H1 (cell line): ENCODE measurements around the gene MYOM1. TPM values are rescaled to one million over a fixed set of nuclear protein-coding genes. Genes with fewer than 3 reads are reported as not detected.

Experiments used
- CTCF ChIA-PET: fragments of 300-600 bp; sonication (Branson Sonifier 250); formaldehyde crosslinking; loops from one replicate; lab custom pipeline; 2021; ENCODE audit not compliant: partially characterized antibody; lab: Charles Lee
- POLR2A ChIA-PET: fragments of 300-600 bp; sonication (Branson Sonifier 250); formaldehyde crosslinking; loops from one replicate; lab custom pipeline; 2021; ENCODE audit warnings: inconsistent platforms; ENCODE audit not compliant: partially characterized antibody; lab: Charles Lee
- DNase-seq, 2 experiments: peaks; one replicate each; pipeline versions ENCODE4 v3.0.0 to v3.0.0-alpha.2; 2010 to 2022; ENCODE audit warnings: low spot score in 2 of 2, low read depth in 1 of 2, mixed read lengths in 1 of 2
- FAIRE-seq: peaks from 2 replicates; lab custom pipeline; 2011; peaks lifted over from hg19 to GRCh38; lab: Jason Lieb, UNC
- H2AFZ ChIP-seq: 2 replicates; pipeline ENCODE4 v1.8.1; 2012; ENCODE audit warnings: low read length, inconsistent platforms
- H2AK5ac ChIP-seq: 2 replicates; pipeline ENCODE4 v1.6.1; 2013; ENCODE audit warnings: low read depth, low read length
- H2BK120ac ChIP-seq: replicated peaks from 2 replicates; pipeline ENCODE3; 2013; ENCODE audit warnings: low read depth, low read length, inconsistent platforms
- H2BK12ac ChIP-seq: 2 replicates; pipeline ENCODE4 v1.6.1; 2013; ENCODE audit warnings: low read depth, low read length
- H2BK15ac ChIP-seq: 2 replicates; pipeline ENCODE4 v1.6.1; 2013; ENCODE audit warnings: low read length
- H2BK20ac ChIP-seq: 2 replicates; pipeline ENCODE4 v1.6.1; 2013; ENCODE audit warnings: low read length
- H2BK5ac ChIP-seq: 2 replicates; pipeline ENCODE4 v1.6.1; 2013; ENCODE audit warnings: low read depth, low read length
- H3K14ac ChIP-seq: 2 replicates; pipeline ENCODE4 v1.6.1; 2013; ENCODE audit warnings: inconsistent platforms; ENCODE audit not compliant: insufficient read length
- H3K18ac ChIP-seq: 2 replicates; pipeline ENCODE4 v1.6.1; 2013; ENCODE audit warnings: low read length; ENCODE audit errors: extremely low read depth
- H3K23ac ChIP-seq: 2 replicates; pipeline ENCODE4 v1.6.1; 2013; ENCODE audit warnings: inconsistent platforms; ENCODE audit not compliant: insufficient read length
- H3K23me2 ChIP-seq: 2 replicates; pipeline ENCODE4 v1.6.1; 2013; ENCODE audit warnings: low read depth, low read length
- H3K27ac ChIP-seq: 2 replicates; pipeline ENCODE4 v1.6.1; 2011; ENCODE audit warnings: low read depth, low read length, inconsistent platforms
- H3K27me3 ChIP-seq, 4 experiments: replicated peaks in 1 of 4; 1 replicate in 1 of 4; 2 replicates in 3 of 4; pipeline versions ENCODE4 v1.6.1 to v1.8.1; 2011 to 2013; ENCODE audit warnings: low read length in 3 of 4, mild to moderate bottlenecking in 3 of 4, inconsistent platforms in 2 of 4, mixed read lengths in 2 of 4, moderate library complexity in 1 of 4; ENCODE audit not compliant: control insufficient read depth in 3 of 4, insufficient read depth in 3 of 4; ENCODE audit errors: extremely low read depth in 1 of 4
- H3K36me3 ChIP-seq, 4 experiments: 2 replicates each; pipeline versions ENCODE4 v1.6.1 to v1.8.1; 2011 to 2013; ENCODE audit warnings: mild to moderate bottlenecking in 4 of 4, low read length in 3 of 4, moderate library complexity in 2 of 4, control low read depth in 1 of 4, inconsistent platforms in 1 of 4; ENCODE audit not compliant: insufficient read depth in 4 of 4, control insufficient read depth in 2 of 4
- H3K4ac ChIP-seq: replicated peaks from 2 replicates; pipeline ENCODE3; 2013; ENCODE audit warnings: low read length, low read depth, mixed read lengths, inconsistent platforms; ENCODE audit not compliant: insufficient read length
- H3K4me1 ChIP-seq, 4 experiments: replicated peaks in 1 of 4; 1 replicate in 1 of 4; 2 replicates in 3 of 4; pipeline versions ENCODE4 v1.6.1 to v1.8.1; 2011 to 2013; ENCODE audit warnings: low read length in 3 of 4, inconsistent platforms in 2 of 4, mixed read lengths in 1 of 4; ENCODE audit not compliant: insufficient read depth in 4 of 4, control insufficient read depth in 3 of 4
- H3K4me2 ChIP-seq, 2 experiments: 2 replicates each; pipeline versions ENCODE4 v1.6.1 to v1.8.1; 2011 to 2013; ENCODE audit warnings: low read depth in 2 of 2, low read length in 2 of 2, control low read depth in 1 of 2, inconsistent platforms in 1 of 2, mild to moderate bottlenecking in 1 of 2; ENCODE audit not compliant: insufficient read depth in 1 of 2
- H3K4me3 ChIP-seq, 4 experiments: fragments of 200-600, 300-600 bp in 1 of 4; sonication (generic), shearing (Covaris generic), sonication (Bioruptor Twin) in 1 of 4; 2 replicates each; pipeline versions ENCODE4 v1.5.1 to v1.8.1; 2011 to 2016; ENCODE audit warnings: low read length in 4 of 4, low read depth in 3 of 4, control low read depth in 2 of 4, inconsistent platforms in 2 of 4, mild to moderate bottlenecking in 2 of 4, mixed read lengths in 1 of 4, moderate library complexity in 1 of 4; ENCODE audit not compliant: insufficient read depth in 2 of 4; ENCODE audit errors: extremely low read depth in 1 of 4
- H3K56ac ChIP-seq: replicated peaks from 2 replicates; pipeline ENCODE3; 2013; ENCODE audit warnings: low read depth, mild to moderate bottlenecking, mixed read lengths, low read length, inconsistent platforms; ENCODE audit not compliant: insufficient read length
- H3K79me1 ChIP-seq: 2 replicates; pipeline ENCODE4 v1.6.1; 2013; ENCODE audit warnings: low read depth, low read length, control low read depth
- H3K79me2 ChIP-seq, 2 experiments: 2 replicates each; pipeline versions ENCODE4 v1.6.1 to v1.8.1; 2012 to 2013; ENCODE audit warnings: low read length in 2 of 2, mild to moderate bottlenecking in 2 of 2, inconsistent platforms in 1 of 2; ENCODE audit not compliant: insufficient read depth in 2 of 2, control insufficient read depth in 1 of 2
- H3K9ac ChIP-seq, 4 experiments: replicated peaks in 1 of 4; 1 replicate in 1 of 4; 2 replicates in 3 of 4; pipeline versions ENCODE4 v1.6.1 to v1.8.1; 2011 to 2013; ENCODE audit warnings: low read depth in 3 of 4, low read length in 3 of 4, control low read depth in 2 of 4, mild to moderate bottlenecking in 2 of 4, moderate library complexity in 2 of 4, inconsistent platforms in 1 of 4; ENCODE audit errors: extremely low read depth in 1 of 4
- H3K9me3 ChIP-seq, 2 experiments: 2 replicates each; pipeline versions ENCODE4 v1.6.1 to v1.8.1; 2012 to 2013; ENCODE audit warnings: mild to moderate bottlenecking in 2 of 2, moderate library complexity in 2 of 2, control low read depth in 1 of 2, inconsistent platforms in 1 of 2, low read depth in 1 of 2, low read length in 1 of 2, mixed read lengths in 1 of 2; ENCODE audit not compliant: insufficient read depth in 2 of 2
- H4K20me1 ChIP-seq, 2 experiments: replicated peaks in 1 of 2; 2 replicates each; pipeline versions ENCODE3 to v1.8.1; 2011 to 2013; ENCODE audit warnings: inconsistent platforms in 2 of 2, low read length in 2 of 2, mild to moderate bottlenecking in 1 of 2; ENCODE audit not compliant: insufficient read depth in 2 of 2, control insufficient read depth in 1 of 2
- H4K5ac ChIP-seq: 2 replicates; pipeline ENCODE4 v1.6.1; 2013; ENCODE audit warnings: low read length, low read depth, mixed read lengths, inconsistent platforms; ENCODE audit not compliant: insufficient read length
- H4K8ac ChIP-seq: 2 replicates; pipeline ENCODE4 v1.8.0; 2013; ENCODE audit warnings: mild to moderate bottlenecking, moderate library complexity, low read length, inconsistent platforms; ENCODE audit not compliant: insufficient read depth; ENCODE audit errors: extremely low read depth
- H4K91ac ChIP-seq: replicated peaks from 2 replicates; pipeline ENCODE3; 2013; ENCODE audit warnings: low read length, mixed read lengths, inconsistent platforms; ENCODE audit not compliant: insufficient read length
- BCL11A ChIP-seq, 2 experiments: IDR thresholded peaks; one replicate each; pipeline ENCODE4 v1.6.1; 2011; ENCODE audit warnings: low read depth in 2 of 2, low read length in 2 of 2, mild to moderate bottlenecking in 2 of 2
- CBX5 ChIP-seq: fragments of 300-800, 300-1000 bp; sonication (generic); IDR thresholded peaks from 2 replicates; pipeline ENCODE4 v1.7.1; 2016; ENCODE audit warnings: antibody characterized with exemption, low read length, low read depth
- E2F6 ChIP-seq: IDR thresholded peaks from 2 replicates; pipeline ENCODE4 v1.6.1; 2012; ENCODE audit warnings: inconsistent platforms
- HDAC6 ChIP-seq: IDR thresholded peaks from one replicate; pipeline ENCODE4 v1.7.1; 2012; ENCODE audit warnings: low read depth, mild to moderate bottlenecking, inconsistent platforms, low read length, moderate library complexity
- PHF8 ChIP-seq: fragments of 200-600 bp; sonication (generic); conservative IDR thresholded peaks from 2 replicates; pipeline ENCODE4 v1.7.1; 2012; ENCODE audit warnings: low read depth, mild to moderate bottlenecking, inconsistent platforms, low read length, moderate library complexity
- POLR2AphosphoS5 ChIP-seq: IDR thresholded peaks from 2 replicates; pipeline ENCODE4 v1.6.1; 2011; ENCODE audit warnings: low read depth, low read length
- RXRA ChIP-seq: IDR thresholded peaks from 2 replicates; pipeline ENCODE4 v1.6.1; 2011; ENCODE audit warnings: low read depth, mild to moderate bottlenecking, low read length, moderate library complexity; ENCODE audit not compliant: insufficient read depth
- SIX5 ChIP-seq: IDR thresholded peaks from 2 replicates; pipeline ENCODE4 v1.6.1; 2011; ENCODE audit warnings: mild to moderate bottlenecking, low read depth, low read length
- WGBS, 2 experiments: shearing (Covaris generic) in 1 of 2; methylation state at CpG; one replicate each; pipeline versions ENCODE4 v1.1.6 to v1.1.7; 2013 to 2015; ENCODE audit warnings: low lambda C conversion rate in 2 of 2, mixed read lengths in 2 of 2, inconsistent platforms in 1 of 2, low coverage in 1 of 2, missing lambda C conversion rate in 1 of 2; ENCODE audit not compliant: insufficient replicate concordance in 2 of 2, insufficient coverage in 1 of 2, insufficient read length in 1 of 2; ENCODE audit errors: extremely low coverage in 1 of 2, missing lambda C conversion rate in 1 of 2; 5-methylcytosine and 5-hydroxymethylcytosine counted together
- polyA plus RNA-seq, 7 experiments: library from polyadenylated mRNA; depleted of rRNA in 3 of 7; stranded (reverse) in 5 of 7; unstranded in 2 of 7; fragments of >200 nt in 5 of 7; fragments of 200-250 nt in 2 of 7; gene quantifications; 1 replicate in 5 of 7; 2 replicates in 1 of 7; 4 replicates in 1 of 7; pipeline versions ENCODE4 v1.2.1 to v1.2.3, GENCODE V29; 2011 to 2013; ENCODE audit warnings: missing spikeins in 2 of 7, mixed read lengths in 2 of 7
- total RNA-seq: library from RNA; stranded (reverse); fragmentation: NEBNext Ultra II Directional; extraction: Animal tissue kit (Norgen Biotek cat#: 25700); gene quantifications from 2 replicates; pipeline ENCODE4 v1.2.1, GENCODE V29; 2021
- TF ChIP-seq, protein P1 (sequence below): IDR thresholded peaks from 2 replicates; pipeline ENCODE4 v1.6.1; 2011; ENCODE audit warnings: low read depth, mild to moderate bottlenecking, low read length; ENCODE audit not compliant: insufficient read depth

MYOM1 gene
- total and polyA plus RNA-seq, 2 of the 8 experiments (the other 6 are each of a cell fraction or from before 2014, with no cell fraction given) = 0.06 to 0.32 TPM

DNA sequence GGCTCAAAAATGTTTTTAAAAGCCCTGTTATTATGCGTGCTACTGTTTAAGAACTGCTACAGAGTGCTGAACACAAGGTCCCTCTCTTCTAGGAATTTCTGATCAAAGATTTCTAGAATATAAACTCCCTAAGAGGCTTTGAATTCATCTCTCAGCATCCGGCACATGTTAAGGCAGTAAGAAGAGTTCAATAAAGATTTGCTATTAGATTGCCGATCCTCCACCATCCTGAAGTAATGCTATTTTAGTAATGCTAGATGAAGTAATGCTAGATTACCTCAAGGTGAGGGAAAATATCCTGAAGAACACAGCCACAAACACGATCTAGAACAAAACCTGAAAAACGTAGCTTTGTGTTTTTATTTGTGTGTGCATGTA is 41.2 kb upstream of the MYOM1 start:
- Histone ChIP-seq H2BK5ac (0 out of 2 replicates have a peak overlapping the region, but pooled peaks have one; percentile 93), H3K23ac (no peak overlapping the region), H2BK12ac (peak overlapping the region; percentile 0; the same call in 1 of the 2 replicates), H2AK5ac (no peak overlapping the region), H3K4me3 (peak overlapping the region; percentile 84 to 99 (median 88)), H3K79me1 (peaks cover 6% of the 10 kb centered on the region), H3K56ac (peak overlapping the region; percentile 84), H4K8ac (no peak overlapping the region), H2BK120ac (no peak overlapping the region), H3K4me2 (peak overlapping the region; percentile 78 to 93), H3K23me2 (peaks cover 7% of the 10 kb centered on the region), H3K9ac (peak overlapping the region; percentile 45 to 99 (median 90)), H4K91ac (no peak overlapping the region), H3K27ac (peak overlapping the region; percentile 100), H3K18ac (no peak overlapping the region), H3K27me3 (no peaks in the 10 kb centered on the region), H4K5ac (peak overlapping the region; percentile 49), H3K14ac (peak overlapping the region; percentile 13), H2AFZ (peak overlapping the region; percentile 47), H3K9me3 (no peaks in the 10 kb centered on the region), H3K4ac (no peak overlapping the region), H3K36me3 (peaks cover 6 to 26% (median 15%) of the 10 kb centered on the region in 4 experiments), H3K79me2 (peaks cover 20 to 37% of the 10 kb centered on the region in 2 experiments), H2BK20ac (no peak overlapping the region), H3K4me1 (peaks cover 0 to 9% (median 4%) of the 10 kb centered on the region in 4 experiments; a peak in 5 of 7 replicates), H2BK15ac (no peak overlapping the region), H4K20me1 (peaks cover 6 to 22% of the 10 kb centered on the region in 2 experiments)
- FAIRE-seq (no peak), DNase-seq (no peak)
- ChIA-PET POLR2A (interaction anchor here (0.7 to 3.5 kb wide), 7 partner anchors 11 to 636 kb away, joined by 3 to 60 read pairs (median 5); partner anchors contain the start of gene MYL12A), CTCF (interaction anchor here (0.7 to 1.1 kb wide), 2 partner anchors 206 to 226 kb away, joined by 3 to 5 read pairs; no protein-coding TSS in a partner anchor)
- 36% methylated on average over 5 of the region's 5 CpGs; no CpG with 5 or more reads in 1 of the 2 experiments for WGBS, 2 experiments
- TF ChIP-seq PHF8 (no peak), E2F6 (no peak), POLR2AphosphoS5 (no peak), HDAC6 (no peak), SIX5 (no peak), BCL11A (IDR thresholded peaks at IDR 0.05; ENCODE audit: low read depth in 2 of 2, low read length in 2 of 2) (no peak), CBX5 (no peak), RXRA (no peak)
- TF ChIP-seq, protein P1, sequence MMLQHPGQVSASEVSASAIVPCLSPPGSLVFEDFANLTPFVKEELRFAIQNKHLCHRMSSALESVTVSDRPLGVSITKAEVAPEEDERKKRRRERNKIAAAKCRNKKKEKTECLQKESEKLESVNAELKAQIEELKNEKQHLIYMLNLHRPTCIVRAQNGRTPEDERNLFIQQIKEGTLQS = no peak
